GM18505 (cell line): Measurements from ENCODE around the gene FAM234B.

Experiments used
- ATAC-seq: cut with Tn5 transposase; IDR thresholded peaks from one replicate; pipeline ENCODE4 v1.9.1; 2021; ENCODE audit not compliant: unreplicated experiment
- POLR2A ChIP-seq: IDR thresholded peaks from 4 replicates; pipeline ENCODE4 v1.6.1; 2011; ENCODE audit warnings: borderline replicate concordance; ENCODE audit not compliant: insufficient read depth, insufficient read length; ENCODE audit errors: extremely low read depth

FAM234B gene

GRCh38 chr12:13002301-13003097 is 41.7 kb upstream of the FAM234B start:
- ATAC-seq = no peak
- TF ChIP-seq POLR2A = no peak

DNA sequence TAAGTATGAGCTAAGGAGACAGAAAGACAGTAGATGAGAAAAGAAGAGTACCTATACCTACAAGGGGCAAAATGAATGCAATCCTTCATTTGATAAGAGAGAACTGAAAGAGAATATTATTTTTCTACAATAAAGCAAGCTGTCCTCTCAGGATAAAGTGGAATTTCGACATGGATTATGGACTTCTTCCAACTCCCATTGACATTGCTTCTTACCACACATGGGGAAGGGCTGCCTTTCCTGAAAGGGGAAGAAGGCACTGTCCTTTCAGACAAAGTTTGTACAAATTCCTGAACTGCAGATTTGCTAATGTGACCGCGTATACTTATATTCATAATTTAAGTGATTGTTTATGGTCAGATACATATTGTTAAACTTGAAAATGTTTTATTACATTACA is 39.8 kb upstream of the FAM234B start:
- no peak for ATAC-seq
- TF ChIP-seq POLR2A = no peak

GRCh38 chr12:13004986-13005385 is 39.2 kb upstream of the FAM234B start:
- no peak for TF ChIP-seq POLR2A
- ATAC-seq = no peak

GRCh38 chr12:13005649-13006048 is 38.5 kb upstream of the FAM234B start:
- TF ChIP-seq POLR2A = no peak
- no peak for ATAC-seq

DNA sequence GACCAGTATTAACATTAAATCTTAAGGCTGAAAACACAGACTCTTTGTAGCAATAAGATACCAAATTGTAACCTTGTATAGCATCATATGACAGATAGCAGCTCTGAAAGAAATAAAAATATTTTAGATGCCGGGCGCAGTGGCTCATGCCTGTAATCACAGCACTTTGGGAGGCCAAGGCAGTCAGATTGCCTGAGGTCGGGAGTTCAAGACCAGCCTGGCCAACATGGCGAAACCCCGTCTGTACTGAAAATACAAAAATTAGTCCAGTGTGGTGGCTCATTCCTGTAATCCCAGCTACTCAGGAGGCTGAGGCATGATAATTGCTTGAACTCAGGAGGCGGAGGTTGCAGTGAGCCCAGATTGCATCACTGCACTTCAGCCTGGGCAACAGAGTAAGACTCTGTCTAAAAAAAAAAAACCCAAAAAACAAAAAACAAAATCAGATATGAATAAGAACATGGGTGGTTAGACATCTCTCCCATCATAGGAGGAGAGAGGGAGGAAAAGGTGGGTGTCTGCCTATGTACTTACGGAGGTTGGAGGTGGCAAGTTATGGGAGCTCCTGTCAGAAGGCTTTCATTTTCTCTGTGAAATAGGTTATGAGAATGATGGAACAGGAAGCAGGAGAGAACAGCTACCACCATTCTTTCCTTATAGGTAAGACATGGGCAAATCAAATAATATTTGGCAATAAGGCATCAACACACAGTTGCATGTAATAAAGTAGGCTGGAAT is 36.5 kb upstream of the FAM234B start:
- no peak for ATAC-seq
- no peak for TF ChIP-seq POLR2A

DNA sequence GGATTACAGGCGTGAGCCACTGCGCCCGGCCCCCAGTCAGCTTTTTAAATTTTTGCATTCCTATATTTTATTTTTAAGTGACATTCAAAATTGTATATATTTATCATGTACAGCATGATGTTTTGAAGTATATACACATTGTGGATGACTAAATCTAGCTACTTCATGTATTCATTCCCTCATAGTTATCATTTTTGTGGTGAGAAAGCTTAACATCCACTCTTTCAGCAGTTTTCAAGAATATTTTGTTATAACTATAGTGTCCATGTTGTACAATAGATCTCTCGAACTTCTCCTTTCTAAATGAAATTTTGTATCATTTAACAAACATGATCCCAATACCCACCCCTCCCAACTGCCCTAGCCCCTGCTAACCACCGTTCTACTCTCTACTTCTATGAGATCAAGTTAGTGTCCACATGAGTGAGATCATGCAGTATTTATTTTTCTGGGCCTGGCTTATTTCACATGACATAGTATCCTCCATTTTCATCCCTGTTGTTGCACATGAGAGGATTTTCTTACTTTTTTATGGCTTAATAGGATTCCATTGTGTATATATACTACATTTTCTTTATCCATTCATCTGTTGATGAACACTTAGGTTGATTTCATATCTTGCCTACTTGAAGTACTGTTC is 35.3 kb upstream of the FAM234B start:
- TF ChIP-seq POLR2A = no peak
- ATAC-seq = no peak

DNA sequence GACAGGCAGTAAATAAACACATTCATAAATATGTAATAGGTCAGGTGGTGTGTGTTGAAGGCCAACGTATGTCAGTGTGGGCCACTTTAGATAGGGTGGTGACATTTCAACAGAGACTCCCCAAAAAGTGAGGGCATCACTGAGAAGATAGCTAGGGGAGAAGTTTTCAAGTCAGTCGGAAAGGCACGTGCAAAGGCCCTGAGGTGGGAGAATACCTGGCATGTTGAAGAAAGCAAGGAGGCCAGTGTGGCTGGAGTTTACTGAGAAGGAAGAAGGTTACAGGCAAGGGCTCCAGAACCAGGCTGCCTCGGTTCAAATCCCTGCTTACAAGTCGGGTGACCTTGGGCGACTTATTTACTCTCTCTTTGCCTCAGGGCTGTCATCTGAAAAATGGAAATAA is 33.1 kb upstream of the FAM234B start:
- TF ChIP-seq POLR2A = no peak
- no peak for ATAC-seq

- no peak for TF ChIP-seq POLR2A
- ATAC-seq = no peak
Measured at GRCh38 chr12:13022851-13023271, 21.3 kb upstream of the FAM234B start.

DNA sequence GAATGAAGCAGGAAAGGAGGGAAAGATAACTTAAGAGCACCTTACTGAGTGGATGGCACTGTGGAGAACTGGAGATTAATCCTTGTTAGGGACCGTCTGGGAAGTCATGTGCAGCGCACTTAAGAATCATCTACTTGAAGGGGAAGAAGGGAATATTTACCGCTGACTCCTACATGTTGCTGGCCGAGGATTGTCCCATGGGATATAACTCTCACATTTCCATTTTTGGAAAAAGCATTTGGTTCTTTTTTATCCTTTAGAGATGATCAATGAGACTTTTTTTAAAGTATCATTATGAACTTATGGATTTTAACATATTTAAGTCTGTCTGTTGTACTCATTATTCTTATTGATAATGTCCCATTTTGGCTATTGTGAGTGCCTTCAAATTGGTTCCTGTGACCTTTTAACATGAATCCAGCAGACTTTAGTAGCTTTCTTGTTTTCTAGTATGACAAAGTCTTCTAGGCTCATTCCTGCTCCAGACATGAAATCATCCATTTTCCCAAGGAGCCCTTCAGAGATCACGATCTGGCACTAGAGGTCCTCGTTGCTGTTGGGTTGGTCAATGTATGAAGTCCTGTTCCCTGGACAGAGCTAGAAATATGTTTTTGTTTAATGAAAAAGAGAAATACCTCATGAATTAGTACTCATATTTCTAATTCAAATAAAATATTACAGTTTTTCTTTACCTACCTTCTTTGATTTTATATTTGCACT is 20.2 kb upstream of the FAM234B start:
- no peak for ATAC-seq
- no peak for TF ChIP-seq POLR2A

GRCh38 chr12:13024531-13024916 is 19.7 kb upstream of the FAM234B start:
- ATAC-seq = no peak

GRCh38 chr12:13026286-13026685 is 17.9 kb upstream of the FAM234B start:
- no peak for TF ChIP-seq POLR2A
- ATAC-seq = no peak

More at GRCh38 chr12:13024531-13024916, 19.7 kb upstream of the FAM234B start:
- TF ChIP-seq POLR2A = no peak

DNA sequence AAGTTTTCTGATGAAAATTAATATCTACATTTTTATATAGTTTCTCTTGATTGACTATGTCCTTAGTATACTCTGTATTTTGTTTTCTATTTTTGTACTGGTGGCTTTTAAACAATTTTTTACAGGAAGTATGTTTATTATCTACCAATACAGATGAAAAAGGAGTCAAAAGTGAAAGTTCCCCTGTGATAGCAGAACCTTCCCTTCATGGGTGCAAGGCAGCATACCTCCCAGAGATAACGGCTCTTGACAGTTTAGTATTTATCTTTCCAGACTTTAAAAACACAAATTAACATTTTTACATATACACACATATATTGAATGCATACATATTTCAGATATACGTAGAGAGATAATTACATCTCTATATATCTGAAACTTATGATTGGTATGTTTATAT is 17.1 kb upstream of the FAM234B start:
- no peak for TF ChIP-seq POLR2A
- ATAC-seq = no peak

DNA sequence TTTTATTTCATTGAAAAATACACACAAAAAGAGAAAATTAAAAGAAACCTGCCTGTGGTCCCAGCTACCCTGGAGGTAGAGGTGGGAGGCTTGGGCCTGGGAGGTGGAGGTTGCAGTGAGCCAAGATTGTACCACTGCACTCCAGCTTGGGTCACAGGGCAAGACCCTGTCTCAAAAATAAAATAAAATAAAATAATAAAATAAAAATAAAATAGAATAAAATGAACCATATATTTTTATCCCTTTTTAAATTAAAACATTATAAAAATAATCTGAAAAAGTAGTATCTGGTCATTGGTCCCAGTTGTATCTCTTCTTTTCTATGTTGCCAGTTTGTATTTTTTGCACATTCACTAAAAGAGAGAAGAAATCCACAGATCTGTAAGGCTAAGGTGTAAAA is 16.7 kb upstream of the FAM234B start:
- ATAC-seq = no peak
- no peak for TF ChIP-seq POLR2A

GRCh38 chr12:13028825-13029570 is 15.2 kb upstream of the FAM234B start:
- no peak for ATAC-seq

More at GRCh38 chr12:13028825-13029570, 15.2 kb upstream of the FAM234B start:
- TF ChIP-seq POLR2A = no peak
